Astrocyte (in vitro differentiated cells and primary cell): Measurements from ENCODE around the gene PHF12. TPM values are rescaled to one million over a fixed set of nuclear protein-coding genes. Genes with fewer than 3 reads are reported as not detected.

Experiments
- DNase-seq: peaks from one replicate; pipeline ENCODE4 v3.0.0-alpha.2; 2010; ENCODE audit warnings: low read depth
- FAIRE-seq: peaks from 2 replicates; lab custom pipeline; 2011; peaks lifted over from hg19 to GRCh38; lab: Jason Lieb, UNC
- H2AFZ ChIP-seq: 2 replicates; pipeline ENCODE4 v1.6.0; 2012; ENCODE audit warnings: low read depth, low read length, inconsistent platforms
- H3K27ac ChIP-seq: 2 replicates; pipeline ENCODE4 v1.5.1; 2011; ENCODE audit warnings: low read depth, low read length, inconsistent platforms
- H3K27me3 ChIP-seq: 2 replicates; pipeline ENCODE4 v1.6.0; 2011; ENCODE audit warnings: low read length, inconsistent platforms; ENCODE audit not compliant: insufficient read depth
- H3K36me3 ChIP-seq: 2 replicates; pipeline ENCODE4 v1.5.1; 2011; ENCODE audit warnings: low read length, inconsistent platforms; ENCODE audit not compliant: insufficient read depth
- H3K4me1 ChIP-seq: 2 replicates; pipeline ENCODE4 v1.5.1; 2011; ENCODE audit warnings: low read length, inconsistent platforms; ENCODE audit not compliant: insufficient read depth
- H3K4me2 ChIP-seq: 2 replicates; pipeline ENCODE4 v1.6.0; 2012; ENCODE audit warnings: low read length, inconsistent platforms
- H3K4me3 ChIP-seq: 2 replicates; pipeline ENCODE4 v1.5.1; 2011; ENCODE audit warnings: low read depth, mild to moderate bottlenecking, low read length, inconsistent platforms; ENCODE audit not compliant: insufficient read depth
- H3K79me2 ChIP-seq: 2 replicates; pipeline ENCODE4 v1.6.0; 2012; ENCODE audit warnings: mild to moderate bottlenecking, low read length, inconsistent platforms; ENCODE audit not compliant: insufficient read depth
- H3K9ac ChIP-seq: 2 replicates; pipeline ENCODE4 v1.6.0; 2012; ENCODE audit warnings: mild to moderate bottlenecking, low read length, inconsistent platforms
- H3K9me3 ChIP-seq: 2 replicates; pipeline ENCODE4 v1.5.1; 2012; ENCODE audit warnings: low read depth, mild to moderate bottlenecking, low read length, inconsistent platforms; ENCODE audit not compliant: insufficient read depth
- H4K20me1 ChIP-seq: 2 replicates; pipeline ENCODE4 v1.6.0; 2012; ENCODE audit warnings: low read length, inconsistent platforms; ENCODE audit not compliant: insufficient read depth
- H3K27ac Mint-ChIP-seq: one replicate; pipeline ENCODE4 v1.8.0; 2021; ENCODE audit warnings: mild to moderate bottlenecking, mixed read lengths; ENCODE audit not compliant: unreplicated experiment
- H3K27me3 Mint-ChIP-seq: one replicate; pipeline ENCODE4 v1.8.0; 2021; ENCODE audit warnings: low read depth, mixed read lengths; ENCODE audit not compliant: unreplicated experiment
- H3K36me3 Mint-ChIP-seq: one replicate; pipeline ENCODE4 v1.8.0; 2021; ENCODE audit warnings: low read depth, mixed read lengths; ENCODE audit not compliant: unreplicated experiment
- H3K4me1 Mint-ChIP-seq: one replicate; pipeline ENCODE4 v1.8.0; 2021; ENCODE audit warnings: low read depth, mixed read lengths; ENCODE audit not compliant: unreplicated experiment
- H3K4me3 Mint-ChIP-seq: one replicate; pipeline ENCODE4 v1.8.0; 2021; ENCODE audit warnings: mild to moderate bottlenecking, moderate library complexity, mixed read lengths; ENCODE audit not compliant: unreplicated experiment
- H3K9me3 Mint-ChIP-seq: one replicate; pipeline ENCODE4 v1.8.0; 2021; ENCODE audit warnings: mild to moderate bottlenecking, mixed read lengths; ENCODE audit not compliant: unreplicated experiment
- EZH2 ChIP-seq: IDR thresholded peaks from 2 replicates; pipeline ENCODE4 v1.6.1; 2012; ENCODE audit warnings: mild to moderate bottlenecking, low read length, inconsistent platforms; ENCODE audit not compliant: insufficient read depth
- total RNA-seq: library from RNA; stranded (reverse); gene quantifications from 2 replicates; pipeline ENCODE4 v1.2.1, GENCODE V29; 2021
- TF ChIP-seq, protein P1 (sequence below): IDR thresholded peaks from 2 replicates; pipeline ENCODE4 v1.5.1; 2011; ENCODE audit warnings: low read depth, mild to moderate bottlenecking, inconsistent platforms, low read length, moderate library complexity; ENCODE audit not compliant: insufficient read depth

PHF12 gene
- total RNA-seq, 1 donor from 2014 or later, result 41.6 TPM

DNA sequence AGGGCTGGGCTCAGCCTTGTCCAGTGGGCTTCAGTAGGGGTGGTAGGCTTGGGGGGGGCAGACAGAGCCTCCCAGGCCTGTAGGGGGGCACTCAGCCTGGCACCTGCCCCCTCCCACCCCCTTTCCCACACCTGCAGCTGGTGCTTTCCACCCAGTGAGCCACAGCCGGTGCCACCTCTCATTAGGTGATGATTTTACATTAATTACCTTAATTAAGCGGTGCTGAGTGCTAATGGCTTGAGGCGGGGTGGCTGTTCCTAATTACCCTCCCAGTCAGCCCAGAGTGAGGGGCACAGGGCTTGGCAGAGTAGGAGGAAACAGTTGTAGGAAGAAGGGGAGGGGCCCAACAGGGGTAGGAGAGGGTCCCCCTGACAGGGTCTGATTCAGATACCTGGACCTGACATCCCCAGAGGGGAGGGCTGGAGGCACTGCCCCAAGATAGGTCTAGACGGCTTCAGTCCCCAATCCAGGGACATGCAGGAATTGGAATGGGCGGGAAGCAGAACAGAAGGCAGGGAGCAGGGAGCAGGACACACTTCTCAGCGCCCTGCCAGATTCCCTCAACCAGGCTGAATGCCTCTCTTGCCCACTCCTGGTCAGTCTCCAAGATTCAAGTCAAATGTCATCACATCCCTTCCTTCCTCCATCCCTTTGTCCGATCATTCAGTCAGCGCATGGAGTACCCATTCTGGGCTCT lies 26.5 kb upstream of the PHF12 start:
- H3K27me3 Mint-ChIP-seq, result peaks cover 58% of the 10 kb centered on the region
- peaks cover 19% of the 10 kb centered on the region for H3K4me1 ChIP-seq

DNA sequence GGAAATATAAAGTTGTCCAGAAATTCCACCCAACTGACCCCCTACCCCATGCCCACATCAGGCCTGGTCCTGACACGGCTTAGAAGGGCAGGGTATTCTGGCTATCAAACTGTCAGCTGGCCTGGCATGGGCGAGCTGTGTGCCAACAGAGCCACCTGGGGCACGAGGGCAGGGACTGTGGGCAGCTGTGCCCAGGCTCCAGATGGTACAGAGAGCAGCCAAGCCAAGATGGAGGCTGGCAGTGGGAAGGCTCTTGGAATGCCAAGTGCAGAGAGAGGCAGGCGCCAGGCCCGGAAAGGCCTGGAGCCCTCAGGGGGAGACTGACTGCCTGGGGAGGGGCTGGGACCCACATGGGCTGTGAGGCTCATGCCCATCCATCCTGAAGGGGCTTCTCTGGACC lies 24.3 kb upstream of the PHF12 start:
- Histone ChIP-seq H3K27ac (no peak overlapping the region), H3K36me3 (no peaks in the 10 kb centered on the region), H3K79me2 (no peaks in the 10 kb centered on the region), H3K9me3 (no peaks in the 10 kb centered on the region), H3K4me2 (no peak overlapping the region), H3K9ac (no peak overlapping the region), H3K4me1 (peaks cover 16% of the 10 kb centered on the region), H4K20me1 (peaks cover 8% of the 10 kb centered on the region), H3K4me3 (no peak overlapping the region), H3K27me3 (peaks cover 8% of the 10 kb centered on the region), H2AFZ (no peak overlapping the region)
- TF ChIP-seq, protein P1, sequence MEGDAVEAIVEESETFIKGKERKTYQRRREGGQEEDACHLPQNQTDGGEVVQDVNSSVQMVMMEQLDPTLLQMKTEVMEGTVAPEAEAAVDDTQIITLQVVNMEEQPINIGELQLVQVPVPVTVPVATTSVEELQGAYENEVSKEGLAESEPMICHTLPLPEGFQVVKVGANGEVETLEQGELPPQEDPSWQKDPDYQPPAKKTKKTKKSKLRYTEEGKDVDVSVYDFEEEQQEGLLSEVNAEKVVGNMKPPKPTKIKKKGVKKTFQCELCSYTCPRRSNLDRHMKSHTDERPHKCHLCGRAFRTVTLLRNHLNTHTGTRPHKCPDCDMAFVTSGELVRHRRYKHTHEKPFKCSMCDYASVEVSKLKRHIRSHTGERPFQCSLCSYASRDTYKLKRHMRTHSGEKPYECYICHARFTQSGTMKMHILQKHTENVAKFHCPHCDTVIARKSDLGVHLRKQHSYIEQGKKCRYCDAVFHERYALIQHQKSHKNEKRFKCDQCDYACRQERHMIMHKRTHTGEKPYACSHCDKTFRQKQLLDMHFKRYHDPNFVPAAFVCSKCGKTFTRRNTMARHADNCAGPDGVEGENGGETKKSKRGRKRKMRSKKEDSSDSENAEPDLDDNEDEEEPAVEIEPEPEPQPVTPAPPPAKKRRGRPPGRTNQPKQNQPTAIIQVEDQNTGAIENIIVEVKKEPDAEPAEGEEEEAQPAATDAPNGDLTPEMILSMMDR, result no peak
- no peak for TF ChIP-seq EZH2
- Mint-ChIP-seq H3K27me3 (peaks cover 71% of the 10 kb centered on the region), H3K4me1 (peaks cover 9% of the 10 kb centered on the region), H3K36me3 (peaks cover 5% of the 10 kb centered on the region), H3K27ac (no peak overlapping the region), H3K4me3 (no peak overlapping the region), H3K9me3 (peaks cover 3% of the 10 kb centered on the region)
- FAIRE-seq, result no peak
- no peak for DNase-seq

More for the DNA sequence above, 26.5 kb upstream of the PHF12 start:
- Mint-ChIP-seq H3K4me3 (no peak overlapping the region), H3K4me1 (peaks cover 8% of the 10 kb centered on the region), H3K36me3 (peaks cover 3% of the 10 kb centered on the region), H3K27ac (no peak overlapping the region), H3K9me3 (no peaks in the 10 kb centered on the region)
- TF ChIP-seq, protein P1, result no peak
- no peak for TF ChIP-seq EZH2
- H3K9me3 ChIP-seq, result no peaks in the 10 kb centered on the region
- H3K9ac ChIP-seq, result no peak overlapping the region
- DNase-seq (no peak), FAIRE-seq (no peak)
- no peak overlapping the region for H3K27ac ChIP-seq
- peaks cover 5% of the 10 kb centered on the region for H3K27me3 ChIP-seq
- no peaks in the 10 kb centered on the region for H3K79me2 ChIP-seq
- no peak overlapping the region for H3K4me2 ChIP-seq
- no peak overlapping the region for H3K4me3 ChIP-seq
- no peaks in the 10 kb centered on the region for H3K36me3 ChIP-seq
- peaks cover 8% of the 10 kb centered on the region for H4K20me1 ChIP-seq
- H2AFZ ChIP-seq, result no peak overlapping the region

DNA sequence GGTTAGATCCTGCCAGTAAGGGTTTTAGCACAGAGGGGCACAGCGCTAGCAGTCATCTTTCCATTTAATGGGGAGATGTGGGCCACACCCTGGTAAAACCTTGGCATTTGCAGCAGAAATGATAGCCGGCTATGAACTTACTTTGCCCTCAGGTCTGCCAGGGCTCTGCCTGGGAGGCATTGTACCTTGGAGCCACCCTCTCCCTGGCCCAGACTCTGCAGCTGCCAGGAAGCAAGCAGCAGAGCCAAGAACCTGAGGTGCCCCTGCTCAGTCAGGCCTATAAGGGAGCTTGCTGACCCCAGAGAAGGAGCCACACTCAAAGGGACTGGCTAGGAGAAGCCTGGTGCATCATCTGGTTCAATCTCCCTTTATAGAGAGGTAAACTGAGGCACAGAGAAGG lies 23.7 kb upstream of the PHF12 start:
- Histone ChIP-seq H3K27me3 (peaks cover 8% of the 10 kb centered on the region), H3K4me2 (no peak overlapping the region), H3K27ac (no peak overlapping the region), H3K9ac (no peak overlapping the region), H3K9me3 (no peaks in the 10 kb centered on the region), H3K4me3 (no peak overlapping the region), H3K79me2 (no peaks in the 10 kb centered on the region), H4K20me1 (peaks cover 8% of the 10 kb centered on the region), H2AFZ (no peak overlapping the region), H3K4me1 (peaks cover 16% of the 10 kb centered on the region), H3K36me3 (no peaks in the 10 kb centered on the region)
- H3K9me3 Mint-ChIP-seq, result peaks cover 3% of the 10 kb centered on the region
- no peak overlapping the region for H3K27ac Mint-ChIP-seq
- H3K4me3 Mint-ChIP-seq, result no peak overlapping the region
- TF ChIP-seq EZH2, result no peak
- TF ChIP-seq, protein P1, result no peak
- peaks cover 5% of the 10 kb centered on the region for H3K36me3 Mint-ChIP-seq
- DNase-seq (no peak), FAIRE-seq (no peak)
- H3K4me1 Mint-ChIP-seq, result peaks cover 9% of the 10 kb centered on the region
- peaks cover 74% of the 10 kb centered on the region for H3K27me3 Mint-ChIP-seq
